Spleen (tissue), 7 donors: ENCODE results near the gene RAB29.

Experiments used
- POLR2AphosphoS5 ChIP-seq, 3 donors: sonication (generic); formaldehyde crosslinking; IDR thresholded peaks; one replicate each; pipeline ENCODE4 v1.5.1; 2017; ENCODE audit warnings: antibody characterized with exemption in 3 of 3
- TF ChIP-seq, protein P1 (sequence below), 11 experiments: fragments of 200-600 bp in 7 of 11; fragments of 450-650 bp in 4 of 11; sonication (generic) in 4 of 11; IDR thresholded peaks in 8 of 11; conservative IDR thresholded peaks in 3 of 11; 1 replicate in 7 of 11; 2 replicates in 4 of 11; pipeline versions ENCODE4 v1.4.0 to v1.8.0; 2016 to 2021; ENCODE audit warnings: antibody characterized with exemption in 11 of 11, inconsistent platforms in 4 of 11, mild to moderate bottlenecking in 1 of 11
- donor health status: DM: no; HTN: no; CAD: no; lungs with moderate emphysema.
- donor health status: DM: no; HTN: no; CAD: no.
- donor health status: DM: no; HTN: no; CAD: no.

DNA sequence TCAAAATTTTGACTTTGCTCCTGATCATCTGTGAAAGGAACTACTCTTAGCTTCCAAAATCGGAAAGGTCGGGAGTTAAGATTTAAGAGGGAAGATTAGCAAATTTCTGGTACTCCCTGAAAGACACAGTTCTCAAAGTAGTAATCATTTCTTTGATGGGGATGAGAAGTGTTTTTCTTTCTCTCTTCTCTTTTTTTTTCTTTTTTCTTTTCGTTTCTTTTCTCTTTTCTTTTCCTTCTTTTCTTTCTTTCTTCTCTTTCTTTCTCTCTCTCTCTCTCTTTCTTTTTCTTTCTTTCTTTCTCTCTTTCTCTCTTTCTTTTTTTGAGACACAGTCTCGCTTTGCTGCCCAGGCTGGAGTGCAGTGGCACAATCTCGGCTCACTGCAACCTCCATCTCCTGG is 5.1 kb upstream of the RAB29 start:
- TF ChIP-seq, protein P1, sequence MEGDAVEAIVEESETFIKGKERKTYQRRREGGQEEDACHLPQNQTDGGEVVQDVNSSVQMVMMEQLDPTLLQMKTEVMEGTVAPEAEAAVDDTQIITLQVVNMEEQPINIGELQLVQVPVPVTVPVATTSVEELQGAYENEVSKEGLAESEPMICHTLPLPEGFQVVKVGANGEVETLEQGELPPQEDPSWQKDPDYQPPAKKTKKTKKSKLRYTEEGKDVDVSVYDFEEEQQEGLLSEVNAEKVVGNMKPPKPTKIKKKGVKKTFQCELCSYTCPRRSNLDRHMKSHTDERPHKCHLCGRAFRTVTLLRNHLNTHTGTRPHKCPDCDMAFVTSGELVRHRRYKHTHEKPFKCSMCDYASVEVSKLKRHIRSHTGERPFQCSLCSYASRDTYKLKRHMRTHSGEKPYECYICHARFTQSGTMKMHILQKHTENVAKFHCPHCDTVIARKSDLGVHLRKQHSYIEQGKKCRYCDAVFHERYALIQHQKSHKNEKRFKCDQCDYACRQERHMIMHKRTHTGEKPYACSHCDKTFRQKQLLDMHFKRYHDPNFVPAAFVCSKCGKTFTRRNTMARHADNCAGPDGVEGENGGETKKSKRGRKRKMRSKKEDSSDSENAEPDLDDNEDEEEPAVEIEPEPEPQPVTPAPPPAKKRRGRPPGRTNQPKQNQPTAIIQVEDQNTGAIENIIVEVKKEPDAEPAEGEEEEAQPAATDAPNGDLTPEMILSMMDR (IDR thresholded peaks at IDR 0.05 in 8 of 11, conservative IDR thresholded peaks at IDR 0.05 in 3 of 11): no peak
- no peak for TF ChIP-seq POLR2AphosphoS5 (IDR thresholded peaks at IDR 0.05)
